Natural killer cell (primary cell): ENCODE measurements around the gene ANGPTL8. TPM values are rescaled to one million over a fixed set of nuclear protein-coding genes. Genes with fewer than 3 reads are reported as not detected.

Experiments
- ATAC-seq, 3 donors: fragments of 150-1000 bp in 2 of 3; fragments of 200-7000 bp in 1 of 3; cut with Tn5 transposase; 1 replicate in 1 of 3; 2 replicates in 2 of 3; pipeline ENCODE4 v1.10.0; 2021; ENCODE audit warnings: mild to moderate bottlenecking in 2 of 3, moderate library complexity in 2 of 3
- DNase-seq, 2 donors: peaks; one replicate each; pipeline versions ENCODE4 v3.0.0 to v3.0.0-alpha.2; 2013 to 2021; ENCODE audit warnings: mixed read lengths in 1 of 2
- H3K27ac ChIP-seq: one replicate; pipeline ENCODE4 v1.5.1; 2013; ENCODE audit warnings: mild to moderate bottlenecking, low read length
- H3K27me3 ChIP-seq: one replicate; pipeline ENCODE4 v1.6.1; 2013; ENCODE audit warnings: low read length; ENCODE audit not compliant: control insufficient read depth, insufficient read depth
- H3K36me3 ChIP-seq: one replicate; pipeline ENCODE4 v1.6.1; 2013; ENCODE audit warnings: low read length; ENCODE audit not compliant: control insufficient read depth, insufficient read depth
- H3K4me1 ChIP-seq: one replicate; pipeline ENCODE4 v1.6.1; 2013; ENCODE audit warnings: low read length; ENCODE audit not compliant: control insufficient read depth, insufficient read depth
- H3K4me3 ChIP-seq: one replicate; pipeline ENCODE4 v1.5.1; 2013; ENCODE audit warnings: low read length
- H3K9me3 ChIP-seq: one replicate; pipeline ENCODE4 v1.6.1; 2013; ENCODE audit warnings: low read length; ENCODE audit not compliant: control insufficient read depth, insufficient read depth
- H3K27ac Mint-ChIP-seq, 2 donors: one replicate each; pipeline ENCODE4 v1.8.0; 2022; ENCODE audit warnings: mild to moderate bottlenecking in 2 of 2, mixed read lengths in 2 of 2, moderate library complexity in 1 of 2
- H3K27me3 Mint-ChIP-seq, 2 donors: one replicate each; pipeline ENCODE4 v1.8.0; 2022; ENCODE audit warnings: low read depth in 2 of 2, mixed read lengths in 2 of 2
- H3K36me3 Mint-ChIP-seq: one replicate; pipeline ENCODE4 v1.8.0; 2022; ENCODE audit warnings: mixed read lengths
- H3K4me1 Mint-ChIP-seq, 2 donors: one replicate each; pipeline ENCODE4 v1.8.0; 2022; ENCODE audit warnings: mixed read lengths in 2 of 2
- H3K4me3 Mint-ChIP-seq: one replicate; pipeline ENCODE4 v1.8.0; 2022; ENCODE audit warnings: mild to moderate bottlenecking, moderate library complexity, mixed read lengths
- H3K9me3 Mint-ChIP-seq, 2 donors: one replicate each; pipeline ENCODE4 v1.8.0; 2022; ENCODE audit warnings: mixed read lengths in 2 of 2
- WGBS: methylation state at CpG from one replicate; pipeline ENCODE4 v1.1.7; 2013; ENCODE audit warnings: missing lambda C conversion rate; ENCODE audit not compliant: insufficient coverage; 5-methylcytosine and 5-hydroxymethylcytosine counted together
- intact Hi-C: fragments of 100-400 bp; cut with micrococcal nuclease; formaldehyde crosslinking; loops from one replicate; pipeline ENCODE4 v1.14.2; 2022
- total RNA-seq, 4 donors: library from RNA; stranded (reverse); fragments of 120-200 nt in 1 of 4; gene quantifications; one replicate each; pipeline versions ENCODE4 v1.2.3 to v1.2.4, GENCODE V29; 2013 to 2022
- TF ChIP-seq, protein P1 (sequence below): fragments of 200-600 bp; IDR thresholded peaks from one replicate; pipeline ENCODE4 v1.8.0; 2022; ENCODE audit warnings: antibody characterized with exemption

Gene ANGPTL8
- total RNA-seq, 3 donors from 2014 or later (not counting 1 experiment from before 2014, with no cell fraction given): not detected

DNA sequence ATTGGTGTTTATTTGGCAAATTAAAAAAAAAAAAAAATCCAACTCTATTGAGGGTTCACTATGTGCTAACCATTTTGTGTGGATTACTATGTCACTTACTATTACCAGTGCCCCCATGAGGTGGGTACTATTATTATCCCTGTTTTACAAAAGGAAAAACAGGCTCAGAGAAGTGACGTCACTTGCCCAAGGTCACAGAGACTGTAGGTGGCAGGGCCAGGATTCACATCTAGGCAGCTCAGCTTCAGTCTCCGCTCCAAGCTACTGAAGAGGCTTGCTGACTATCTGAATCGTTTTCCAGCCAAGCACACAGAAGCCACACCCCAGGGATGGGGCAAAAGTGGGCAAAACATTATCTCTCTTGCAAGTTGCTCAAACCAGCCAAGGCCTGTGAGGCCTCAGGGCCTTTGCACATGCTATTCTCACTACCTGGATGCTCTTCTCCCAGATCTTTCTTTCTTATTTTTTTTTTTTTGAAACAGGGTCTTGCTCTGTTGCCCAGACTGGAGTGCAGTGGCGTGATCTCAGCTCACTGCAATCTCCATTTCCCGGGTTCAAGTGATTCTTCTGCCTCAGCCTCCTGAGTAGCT, 4.8 kb upstream of the ANGPTL8 start:
- H3K4me3 ChIP-seq: no peak overlapping the region
- no peaks in the 10 kb centered on the region for H3K4me1 Mint-ChIP-seq
- intact Hi-C loops: no loop called here
- TF ChIP-seq, protein P1, sequence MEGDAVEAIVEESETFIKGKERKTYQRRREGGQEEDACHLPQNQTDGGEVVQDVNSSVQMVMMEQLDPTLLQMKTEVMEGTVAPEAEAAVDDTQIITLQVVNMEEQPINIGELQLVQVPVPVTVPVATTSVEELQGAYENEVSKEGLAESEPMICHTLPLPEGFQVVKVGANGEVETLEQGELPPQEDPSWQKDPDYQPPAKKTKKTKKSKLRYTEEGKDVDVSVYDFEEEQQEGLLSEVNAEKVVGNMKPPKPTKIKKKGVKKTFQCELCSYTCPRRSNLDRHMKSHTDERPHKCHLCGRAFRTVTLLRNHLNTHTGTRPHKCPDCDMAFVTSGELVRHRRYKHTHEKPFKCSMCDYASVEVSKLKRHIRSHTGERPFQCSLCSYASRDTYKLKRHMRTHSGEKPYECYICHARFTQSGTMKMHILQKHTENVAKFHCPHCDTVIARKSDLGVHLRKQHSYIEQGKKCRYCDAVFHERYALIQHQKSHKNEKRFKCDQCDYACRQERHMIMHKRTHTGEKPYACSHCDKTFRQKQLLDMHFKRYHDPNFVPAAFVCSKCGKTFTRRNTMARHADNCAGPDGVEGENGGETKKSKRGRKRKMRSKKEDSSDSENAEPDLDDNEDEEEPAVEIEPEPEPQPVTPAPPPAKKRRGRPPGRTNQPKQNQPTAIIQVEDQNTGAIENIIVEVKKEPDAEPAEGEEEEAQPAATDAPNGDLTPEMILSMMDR: no peak
- no peaks in the 10 kb centered on the region for H3K9me3 Mint-ChIP-seq
- WGBS: 90% methylated on average over 5 of the region's 5 CpGs
- ATAC-seq: no peak
- H3K27me3 ChIP-seq: no peaks in the 10 kb centered on the region
- no peaks in the 10 kb centered on the region for H3K36me3 Mint-ChIP-seq
- H3K4me3 Mint-ChIP-seq: no peak overlapping the region
- peaks cover 15% of the 10 kb centered on the region for H3K9me3 ChIP-seq
- H3K27me3 Mint-ChIP-seq: peaks cover 0 to 5% of the 10 kb centered on the region in 2 donors
- no peaks in the 10 kb centered on the region for H3K4me1 ChIP-seq
- H3K27ac ChIP-seq: no peak overlapping the region
- no peaks in the 10 kb centered on the region for H3K36me3 ChIP-seq
- H3K27ac Mint-ChIP-seq: no peak overlapping the region
- DNase-seq: no peak

DNA sequence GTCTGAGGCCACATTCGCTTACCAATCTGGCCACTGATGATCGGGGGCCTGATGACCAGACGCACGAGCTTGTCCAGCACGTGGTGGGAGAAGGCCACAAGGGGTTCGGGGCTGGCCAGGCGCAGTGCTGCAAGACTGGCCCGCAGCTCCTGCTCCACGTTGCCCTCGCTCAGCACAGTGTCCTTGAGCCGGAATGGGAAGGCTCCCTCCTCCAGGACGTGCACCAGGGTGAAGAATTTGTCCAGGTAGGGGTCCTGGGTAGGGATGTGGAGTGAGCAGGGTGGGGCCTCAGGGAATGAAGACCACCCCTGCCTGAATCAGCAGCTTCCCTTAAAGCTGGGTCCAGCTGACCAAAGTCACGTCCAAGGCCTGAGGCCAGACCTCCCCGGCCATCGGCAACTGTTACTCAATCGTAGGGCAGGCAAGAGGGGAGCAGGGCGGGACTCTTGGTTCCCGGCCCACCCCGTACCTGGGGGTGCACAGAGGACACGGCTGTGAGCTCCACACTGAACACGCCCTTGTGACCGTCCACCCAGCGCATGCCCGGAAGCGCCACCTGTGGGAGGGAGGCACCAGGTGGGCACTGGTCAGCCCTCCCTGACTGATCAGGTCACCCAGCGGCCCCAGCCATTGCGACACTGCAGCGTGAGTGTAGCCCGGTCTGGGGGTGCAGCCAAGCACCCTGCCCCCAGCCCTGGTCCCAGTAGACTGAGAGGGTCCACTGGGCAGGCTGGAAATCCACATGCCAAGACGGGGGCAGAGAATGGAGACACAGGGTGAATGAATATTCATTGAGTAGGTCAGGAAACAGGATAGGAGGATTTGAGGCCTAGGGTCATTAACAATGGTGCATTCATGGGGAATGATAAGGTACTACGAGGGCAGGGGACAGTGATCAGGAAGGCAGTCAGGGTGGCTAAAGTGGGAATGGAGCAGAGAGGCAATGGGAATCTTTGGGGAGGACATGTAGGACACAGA, 2.8 kb upstream of the ANGPTL8 start:
- Mint-ChIP-seq H3K36me3 (no peaks in the 10 kb centered on the region), H3K27me3 (peaks cover 0 to 5% of the 10 kb centered on the region in 2 donors), H3K9me3 (no peaks in the 10 kb centered on the region), H3K27ac (no peak overlapping the region), H3K4me1 (no peaks in the 10 kb centered on the region), H3K4me3 (no peak overlapping the region)
- Histone ChIP-seq H3K9me3 (peaks cover 18% of the 10 kb centered on the region), H3K4me1 (no peaks in the 10 kb centered on the region), H3K27me3 (no peaks in the 10 kb centered on the region), H3K36me3 (no peaks in the 10 kb centered on the region), H3K27ac (no peak overlapping the region), H3K4me3 (no peak overlapping the region)
- TF ChIP-seq, protein P1: no peak
- no peak for DNase-seq
- WGBS: 93% methylated on average over 31 of the region's 31 CpGs
- no peak for ATAC-seq
- intact Hi-C loops: no loop called here

DNA sequence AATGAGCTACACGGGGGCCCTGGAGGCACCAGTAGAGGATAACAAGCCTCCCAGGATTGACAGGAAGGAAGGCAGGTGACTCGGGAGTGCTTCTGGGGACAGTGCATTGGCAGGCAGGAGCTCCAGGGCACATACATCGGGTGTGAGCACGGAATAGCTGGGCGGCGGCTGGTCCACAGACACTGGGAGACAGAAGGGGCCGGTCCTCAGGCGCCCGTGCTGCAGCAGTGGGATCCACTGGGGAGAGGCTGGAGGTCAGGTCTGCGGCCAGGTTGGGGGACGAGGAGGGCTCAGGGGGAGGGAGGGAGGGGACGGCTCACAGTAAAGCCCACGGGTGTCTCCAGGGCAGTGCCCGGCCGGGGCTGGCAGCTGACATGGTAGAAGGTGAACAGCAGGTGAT, 2.1 kb upstream of the ANGPTL8 start:
- Mint-ChIP-seq H3K4me3 (no peak overlapping the region), H3K9me3 (no peaks in the 10 kb centered on the region), H3K36me3 (no peaks in the 10 kb centered on the region), H3K27me3 (peaks cover 0 to 5% of the 10 kb centered on the region in 2 donors), H3K4me1 (no peaks in the 10 kb centered on the region), H3K27ac (no peak overlapping the region)
- Histone ChIP-seq H3K4me3 (no peak overlapping the region), H3K36me3 (no peaks in the 10 kb centered on the region), H3K9me3 (peaks cover 18% of the 10 kb centered on the region), H3K4me1 (no peaks in the 10 kb centered on the region), H3K27ac (no peak overlapping the region), H3K27me3 (no peaks in the 10 kb centered on the region)
- DNase-seq (no peak), ATAC-seq (no peak)
- TF ChIP-seq, protein P1: no peak
- 95% methylated on average over 15 of the region's 15 CpGs for WGBS
- intact Hi-C loops: no loop called here
